SJSA1 (cell line): Measurements from ENCODE around the gene SPPL2B. TPM values are rescaled to one million over a fixed set of nuclear protein-coding genes. Genes with fewer than 3 reads are reported as not detected.

Source experiments
- DNase-seq, 2 experiments: peaks; one replicate each; pipeline ENCODE4 v3.0.0-alpha.2; 2015 to 2020; ENCODE audit warnings: low spot score in 2 of 2, low read depth in 1 of 2
- H3K27ac ChIP-seq: fragments of 250-450 bp; sonication (Bioruptor Pico); 2 replicates; pipeline ENCODE4 v1.5.1; 2020; ENCODE audit warnings: mild to moderate bottlenecking, moderate library complexity
- H3K27me3 ChIP-seq: fragments of 250-450 bp; sonication (Bioruptor Pico); replicated peaks from 2 replicates; pipeline ENCODE4 v1.5.1; 2020; ENCODE audit warnings: mild to moderate bottlenecking, moderate library complexity
- H3K36me3 ChIP-seq: fragments of 250-450 bp; sonication (Bioruptor Pico); 2 replicates; pipeline ENCODE4 v1.5.1; 2020; ENCODE audit warnings: mild to moderate bottlenecking
- H3K4me1 ChIP-seq: fragments of 250-450 bp; sonication (Bioruptor Pico); replicated peaks from 2 replicates; pipeline ENCODE4 v1.6.1; 2021; ENCODE audit warnings: mild to moderate bottlenecking
- H3K4me3 ChIP-seq: fragments of 250-450 bp; sonication (Bioruptor Pico); 2 replicates; pipeline ENCODE4 v1.5.1; 2020; ENCODE audit warnings: mild to moderate bottlenecking
- H3K9me3 ChIP-seq: fragments of 250-450 bp; sonication (Bioruptor Pico); replicated peaks from 2 replicates; pipeline ENCODE4 v1.5.1; 2020; ENCODE audit warnings: mild to moderate bottlenecking
- total RNA-seq: library from RNA; depleted of rRNA; stranded (reverse); fragments of >200 nt; shearing (Covaris generic); gene quantifications from 2 replicates; pipeline ENCODE4 v1.2.3, GENCODE V29; 2014

SPPL2B gene
- total RNA-seq, 1 experiment from 2014 or later = 32.2 TPM

GRCh38 chr19:2321565-2322283 lies 6.8 kb upstream of the SPPL2B start:
- Histone ChIP-seq H3K27ac (no peak overlapping the region), H3K4me3 (no peak overlapping the region), H3K4me1 (no peaks in the 10 kb centered on the region; the same call in 1 of the 2 replicates), H3K27me3 (no peaks in the 10 kb centered on the region), H3K36me3 (peaks cover 52% of the 10 kb centered on the region), H3K9me3 (no peaks in the 10 kb centered on the region)
- no peak for DNase-seq

GRCh38 chr19:2323707-2324106 lies 4.8 kb upstream of the SPPL2B start:
- no peaks in the 10 kb centered on the region for H3K27me3 ChIP-seq
- peaks cover 7% of the 10 kb centered on the region for H3K4me1 ChIP-seq
- H3K4me3 ChIP-seq = no peak overlapping the region
- H3K27ac ChIP-seq = no peak overlapping the region
- H3K36me3 ChIP-seq = peaks cover 65% of the 10 kb centered on the region
- no peaks in the 10 kb centered on the region for H3K9me3 ChIP-seq
- no peak for DNase-seq

DNA sequence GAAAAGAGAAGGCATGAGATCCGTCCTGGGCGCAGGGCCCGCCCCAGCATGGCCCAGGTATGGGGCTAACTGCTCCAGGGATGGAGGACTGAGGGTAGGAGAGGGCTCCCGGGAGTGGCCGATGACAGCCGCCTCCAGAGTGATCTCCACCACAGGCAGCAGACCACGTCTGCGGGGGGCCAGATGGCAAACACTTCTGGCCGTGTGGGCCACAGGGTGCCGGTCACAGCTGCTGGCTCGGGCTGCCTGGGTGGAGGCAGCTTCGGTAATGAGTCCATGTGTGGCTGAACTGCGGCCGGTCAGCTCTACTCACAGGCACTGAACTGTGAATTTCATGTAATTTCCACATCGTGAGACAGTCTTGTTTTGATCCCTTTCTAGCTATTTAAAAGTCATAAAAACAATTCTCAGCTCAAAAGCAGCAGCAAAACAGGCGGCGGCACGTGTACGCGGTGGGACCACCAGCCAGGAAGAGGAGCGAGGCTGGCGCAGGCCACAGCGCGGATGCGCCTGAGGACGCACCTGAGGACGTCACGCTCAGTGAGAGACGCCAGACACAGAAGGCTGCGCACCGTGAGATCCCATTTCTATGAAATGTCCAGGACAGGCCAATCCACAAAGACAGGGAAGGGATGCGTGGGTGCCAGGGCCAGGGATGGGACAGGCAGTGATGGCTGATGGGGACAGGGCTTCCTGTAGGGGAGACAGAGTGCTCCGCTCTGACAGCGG lies 4.1 kb upstream of the SPPL2B start:
- Histone ChIP-seq H3K4me3 (no peak overlapping the region), H3K36me3 (peaks cover 67% of the 10 kb centered on the region), H3K4me1 (peaks cover 10% of the 10 kb centered on the region), H3K27ac (no peak overlapping the region), H3K27me3 (no peaks in the 10 kb centered on the region), H3K9me3 (no peaks in the 10 kb centered on the region)
- no peak for DNase-seq

- no peak overlapping the region for H3K27ac ChIP-seq
- no peak for DNase-seq
- peaks cover 13% of the 10 kb centered on the region for H3K4me1 ChIP-seq
- H3K9me3 ChIP-seq = no peaks in the 10 kb centered on the region
- peaks cover 67% of the 10 kb centered on the region for H3K36me3 ChIP-seq
- H3K27me3 ChIP-seq = no peaks in the 10 kb centered on the region
- H3K4me3 ChIP-seq = no peak overlapping the region
Measured at GRCh38 chr19:2325281-2326046, 3.0 kb upstream of the SPPL2B start.

- no peak for DNase-seq
- Histone ChIP-seq H3K4me1 (peaks cover 13% of the 10 kb centered on the region), H3K9me3 (no peaks in the 10 kb centered on the region), H3K36me3 (peaks cover 56% of the 10 kb centered on the region), H3K27me3 (no peaks in the 10 kb centered on the region), H3K4me3 (no peak overlapping the region; the same call in 1 of the 2 replicates), H3K27ac (peak overlapping the region; percentile 79)
Measured at GRCh38 chr19:2326699-2327360, 1.7 kb upstream of the SPPL2B start.

GRCh38 chr19:2327773-2328400 lies 597 bp upstream of the SPPL2B start:
- H3K27me3 ChIP-seq = no peaks in the 10 kb centered on the region
- no peaks in the 10 kb centered on the region for H3K9me3 ChIP-seq
- peaks cover 13% of the 10 kb centered on the region for H3K4me1 ChIP-seq
- H3K36me3 ChIP-seq = peaks cover 48% of the 10 kb centered on the region
- peak overlapping the region; percentile 79 for H3K27ac ChIP-seq
- DNase-seq = peak; percentile 80 to 84
- peak overlapping the region; percentile 96 for H3K4me3 ChIP-seq

GRCh38 chr19:2329149-2329478 lies 630 bp downstream of the SPPL2B start:
- H3K27ac ChIP-seq = peak overlapping the region; percentile 79
- no peak for DNase-seq
- peaks cover 38% of the 10 kb centered on the region for H3K36me3 ChIP-seq
- H3K4me3 ChIP-seq = peak overlapping the region; percentile 96
- peaks cover 13% of the 10 kb centered on the region for H3K4me1 ChIP-seq
- no peaks in the 10 kb centered on the region for H3K9me3 ChIP-seq
- H3K27me3 ChIP-seq = no peaks in the 10 kb centered on the region

- no peaks in the 10 kb centered on the region for H3K9me3 ChIP-seq
- no peaks in the 10 kb centered on the region for H3K27me3 ChIP-seq
- H3K4me1 ChIP-seq = peaks cover 13% of the 10 kb centered on the region
- H3K27ac ChIP-seq = no peak overlapping the region
- peak overlapping the region; percentile 96 for H3K4me3 ChIP-seq
- H3K36me3 ChIP-seq = peaks cover 35% of the 10 kb centered on the region
- DNase-seq = no peak
Measured at GRCh38 chr19:2329501-2329916, 1.0 kb downstream of the SPPL2B start.

- Histone ChIP-seq H3K27ac (no peak overlapping the region), H3K9me3 (no peaks in the 10 kb centered on the region; the same call in 1 of the 2 replicates), H3K36me3 (peaks cover 34% of the 10 kb centered on the region), H3K4me3 (no peak overlapping the region), H3K4me1 (peaks cover 13% of the 10 kb centered on the region), H3K27me3 (no peaks in the 10 kb centered on the region)
- no peak for DNase-seq
Measured at GRCh38 chr19:2330255-2330631, 1.8 kb downstream of the SPPL2B start.

- no peak overlapping the region for H3K27ac ChIP-seq
- no peak overlapping the region for H3K4me3 ChIP-seq
- H3K27me3 ChIP-seq = no peaks in the 10 kb centered on the region
- peaks cover 13% of the 10 kb centered on the region for H3K4me1 ChIP-seq
- no peaks in the 10 kb centered on the region; the same call in 1 of the 2 replicates for H3K9me3 ChIP-seq
- DNase-seq = no peak
- peaks cover 30% of the 10 kb centered on the region for H3K36me3 ChIP-seq
Measured at GRCh38 chr19:2330632-2331284, 2.3 kb downstream of the SPPL2B start.

GRCh38 chr19:2331601-2332246 lies 3.2 kb downstream of the SPPL2B start:
- H3K36me3 ChIP-seq = peaks cover 20% of the 10 kb centered on the region
- H3K4me1 ChIP-seq = peaks cover 13% of the 10 kb centered on the region
- H3K9me3 ChIP-seq = no peaks in the 10 kb centered on the region; the same call in 1 of the 2 replicates
- H3K27me3 ChIP-seq = no peaks in the 10 kb centered on the region
- H3K4me3 ChIP-seq = no peak overlapping the region
- H3K27ac ChIP-seq = no peak overlapping the region
- no peak for DNase-seq

DNA sequence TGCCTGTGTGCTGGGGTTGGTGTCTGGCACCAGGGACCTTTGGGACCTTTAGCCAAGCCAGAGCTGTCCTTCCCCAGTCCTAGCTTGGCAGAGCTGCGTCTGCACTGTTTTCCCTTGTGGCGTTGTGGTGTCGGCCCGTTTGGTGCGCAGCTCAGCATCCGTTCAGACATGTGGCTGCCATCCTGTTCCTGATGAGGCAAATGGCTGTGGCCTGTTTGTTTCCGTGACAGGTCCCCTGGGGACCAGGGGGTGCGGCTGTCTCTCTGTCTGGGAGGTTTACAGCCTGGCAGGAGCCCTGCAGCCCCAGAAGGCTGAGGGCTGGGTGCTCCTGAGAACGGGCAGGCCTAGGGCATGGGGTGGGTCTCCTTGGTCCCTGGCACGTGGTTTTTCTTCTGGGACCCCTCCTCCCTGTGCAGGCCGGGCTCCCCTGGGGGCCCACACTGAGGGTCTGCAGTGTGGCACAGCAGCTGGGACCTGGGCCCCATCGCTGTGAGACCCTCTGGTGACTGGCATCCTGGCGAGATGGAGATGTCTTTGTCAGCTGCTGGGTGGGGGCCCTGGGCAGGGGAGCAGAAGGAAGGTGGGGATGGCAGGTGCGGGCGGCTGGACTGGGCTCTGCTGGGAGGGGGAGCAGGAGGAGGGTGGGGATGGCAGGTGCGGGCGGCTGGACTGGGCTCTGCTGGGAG lies 4.0 kb downstream of the SPPL2B start:
- Histone ChIP-seq H3K4me1 (peaks cover 7% of the 10 kb centered on the region), H3K9me3 (no peaks in the 10 kb centered on the region; the same call in 1 of the 2 replicates), H3K27ac (no peak overlapping the region), H3K27me3 (no peaks in the 10 kb centered on the region), H3K4me3 (no peak overlapping the region), H3K36me3 (peaks cover 14% of the 10 kb centered on the region)
- no peak for DNase-seq
